ENCODE measurements around the gene ZNF569. TPM values are rescaled to one million over a fixed set of nuclear protein-coding genes. Genes with fewer than 3 reads are reported as not detected.

Gene ZNF569
- total RNA-seq, 6 donors from 2014 or later = 1.0 to 4.8 (median 2.9) TPM

DNA sequence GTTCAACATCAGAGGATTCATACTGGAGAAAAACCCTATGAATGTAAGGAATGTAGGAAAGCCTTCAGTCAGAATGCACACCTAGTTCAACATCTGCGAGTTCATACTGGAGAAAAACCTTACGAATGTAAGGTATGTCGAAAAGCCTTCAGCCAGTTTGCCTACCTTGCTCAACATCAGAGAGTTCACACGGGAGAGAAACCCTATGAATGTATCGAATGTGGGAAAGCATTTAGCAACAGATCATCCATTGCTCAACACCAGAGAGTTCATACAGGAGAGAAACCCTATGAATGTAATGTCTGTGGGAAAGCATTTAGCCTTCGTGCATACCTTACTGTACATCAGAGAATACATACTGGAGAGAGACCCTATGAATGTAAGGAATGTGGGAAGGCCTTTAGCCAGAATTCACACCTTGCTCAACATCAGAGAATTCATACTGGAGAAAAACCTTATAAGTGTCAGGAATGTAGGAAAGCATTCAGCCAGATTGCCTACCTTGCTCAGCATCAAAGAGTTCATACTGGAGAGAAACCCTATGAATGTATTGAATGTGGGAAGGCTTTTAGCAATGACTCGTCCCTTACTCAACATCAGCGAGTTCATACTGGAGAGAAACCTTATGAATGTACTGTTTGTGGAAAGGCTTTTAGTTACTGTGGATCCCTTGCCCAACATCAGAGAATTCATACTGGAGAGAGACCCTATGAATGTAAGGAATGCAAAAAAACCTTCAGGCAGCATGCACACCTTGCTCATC lies 17.3 kb upstream of the ZNF569 start:
- ATAC-seq (ENCODE audit: low FRiP score in 2 of 2) (no peak), DNase-seq (no peak)
- TF ChIP-seq EP300 (IDR thresholded peaks at IDR 0.05) = no peak
- TF ChIP-seq POLR2A (IDR thresholded peaks at IDR 0.05) = no peak
- TF ChIP-seq POLR2AphosphoS5 (IDR thresholded peaks at IDR 0.05) = no peak
- TF ChIP-seq, protein P1, sequence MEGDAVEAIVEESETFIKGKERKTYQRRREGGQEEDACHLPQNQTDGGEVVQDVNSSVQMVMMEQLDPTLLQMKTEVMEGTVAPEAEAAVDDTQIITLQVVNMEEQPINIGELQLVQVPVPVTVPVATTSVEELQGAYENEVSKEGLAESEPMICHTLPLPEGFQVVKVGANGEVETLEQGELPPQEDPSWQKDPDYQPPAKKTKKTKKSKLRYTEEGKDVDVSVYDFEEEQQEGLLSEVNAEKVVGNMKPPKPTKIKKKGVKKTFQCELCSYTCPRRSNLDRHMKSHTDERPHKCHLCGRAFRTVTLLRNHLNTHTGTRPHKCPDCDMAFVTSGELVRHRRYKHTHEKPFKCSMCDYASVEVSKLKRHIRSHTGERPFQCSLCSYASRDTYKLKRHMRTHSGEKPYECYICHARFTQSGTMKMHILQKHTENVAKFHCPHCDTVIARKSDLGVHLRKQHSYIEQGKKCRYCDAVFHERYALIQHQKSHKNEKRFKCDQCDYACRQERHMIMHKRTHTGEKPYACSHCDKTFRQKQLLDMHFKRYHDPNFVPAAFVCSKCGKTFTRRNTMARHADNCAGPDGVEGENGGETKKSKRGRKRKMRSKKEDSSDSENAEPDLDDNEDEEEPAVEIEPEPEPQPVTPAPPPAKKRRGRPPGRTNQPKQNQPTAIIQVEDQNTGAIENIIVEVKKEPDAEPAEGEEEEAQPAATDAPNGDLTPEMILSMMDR (IDR thresholded peaks at IDR 0.05) = no peak
- no peaks in the 10 kb centered on the region for H3K27me3 ChIP-seq
- peaks cover 95 to 100% (median 99%) of the 10 kb centered on the region in 4 donors for H3K9me3 ChIP-seq
- H3K36me3 ChIP-seq = peaks cover 14 to 60% (median 53%) of the 10 kb centered on the region in 4 donors
- WGBS, 2 donors = 94 to 95% methylated on average over 8 of the region's 8 CpGs
- H3K4me1 ChIP-seq = no peaks in the 10 kb centered on the region
- no peak overlapping the region for H3K27ac ChIP-seq
- H3K4me3 ChIP-seq = no peak overlapping the region

DNA sequence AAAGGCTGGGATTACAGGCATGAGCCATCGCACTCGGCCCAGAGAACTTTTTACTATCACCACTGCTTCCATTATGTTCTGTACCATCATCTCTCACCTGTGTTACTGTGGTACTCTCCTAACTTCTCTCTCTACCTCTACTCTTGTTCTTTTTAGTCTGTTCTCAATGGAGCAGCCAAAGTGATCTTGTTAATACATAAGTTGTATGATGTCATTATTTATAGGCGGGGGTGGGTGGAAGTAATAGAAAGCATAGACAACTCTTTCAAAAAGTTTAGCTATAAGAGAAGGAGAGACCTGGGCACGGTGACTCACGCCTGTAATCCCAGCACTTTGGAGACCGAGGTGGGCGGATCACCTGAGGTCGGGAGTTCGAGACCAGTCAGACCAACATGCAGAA lies 4.9 kb upstream of the ZNF569 start:
- DNase-seq (no peak), ATAC-seq (ENCODE audit: low FRiP score in 2 of 2) (no peak)
- no peak overlapping the region for H3K4me3 ChIP-seq
- H3K27me3 ChIP-seq = no peaks in the 10 kb centered on the region
- H3K36me3 ChIP-seq = peaks cover 0 to 40% (median 18%) of the 10 kb centered on the region in 4 donors
- WGBS, 2 donors = 99 to 100% methylated on average over 9 of the region's 9 CpGs
- peaks cover 21 to 40% (median 29%) of the 10 kb centered on the region in 4 donors for H3K9me3 ChIP-seq
- no peak for TF ChIP-seq EP300 (IDR thresholded peaks at IDR 0.05)
- no peak for TF ChIP-seq POLR2A (IDR thresholded peaks at IDR 0.05)
- TF ChIP-seq POLR2AphosphoS5 (IDR thresholded peaks at IDR 0.05) = no peak
- TF ChIP-seq, protein P1 (IDR thresholded peaks at IDR 0.05) = no peak
- H3K4me1 ChIP-seq = peaks cover 9 to 25% (median 14%) of the 10 kb centered on the region in 4 donors
- no peak overlapping the region for H3K27ac ChIP-seq

DNA sequence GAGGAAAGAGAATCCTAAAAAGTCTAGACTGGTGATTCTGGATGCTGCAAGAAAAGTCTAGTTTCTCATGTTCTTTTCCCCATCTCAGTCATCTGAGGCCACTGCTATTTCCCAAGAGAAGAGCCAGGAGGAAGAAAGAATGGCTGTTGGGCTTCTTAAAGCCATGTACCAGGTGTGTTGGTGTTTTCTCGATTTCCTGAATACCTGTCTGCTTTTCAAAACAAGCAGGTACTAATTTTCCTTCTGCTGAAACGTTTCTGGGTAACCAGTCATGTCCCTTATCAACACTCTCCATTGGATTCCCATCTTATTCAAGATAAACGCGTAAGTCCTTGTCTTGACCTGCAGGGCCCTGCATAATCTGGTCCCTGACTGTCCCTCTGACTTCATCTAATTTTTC lies 3.0 kb upstream of the ZNF569 start:
- Histone ChIP-seq H3K27me3 (no peaks in the 10 kb centered on the region), H3K4me1 (peaks cover 18 to 31% (median 21%) of the 10 kb centered on the region in 4 donors), H3K36me3 (peaks cover 0 to 20% (median 3%) of the 10 kb centered on the region in 4 donors), H3K9me3 (peaks cover 6 to 25% (median 13%) of the 10 kb centered on the region in 4 donors), H3K27ac (no peak overlapping the region), H3K4me3 (peak overlapping the region in 1 of 4 donors; percentile 63)
- WGBS, 2 donors = 87% methylated on average over 4 of the region's 4 CpGs
- no peak for DNase-seq
- ATAC-seq (ENCODE audit: low FRiP score in 2 of 2) = no peak
- TF ChIP-seq, protein P1 (IDR thresholded peaks at IDR 0.05) = no peak
- TF ChIP-seq POLR2A (IDR thresholded peaks at IDR 0.05) = no peak
- no peak for TF ChIP-seq POLR2AphosphoS5 (IDR thresholded peaks at IDR 0.05)
- TF ChIP-seq EP300 (IDR thresholded peaks at IDR 0.05) = no peak

DNA sequence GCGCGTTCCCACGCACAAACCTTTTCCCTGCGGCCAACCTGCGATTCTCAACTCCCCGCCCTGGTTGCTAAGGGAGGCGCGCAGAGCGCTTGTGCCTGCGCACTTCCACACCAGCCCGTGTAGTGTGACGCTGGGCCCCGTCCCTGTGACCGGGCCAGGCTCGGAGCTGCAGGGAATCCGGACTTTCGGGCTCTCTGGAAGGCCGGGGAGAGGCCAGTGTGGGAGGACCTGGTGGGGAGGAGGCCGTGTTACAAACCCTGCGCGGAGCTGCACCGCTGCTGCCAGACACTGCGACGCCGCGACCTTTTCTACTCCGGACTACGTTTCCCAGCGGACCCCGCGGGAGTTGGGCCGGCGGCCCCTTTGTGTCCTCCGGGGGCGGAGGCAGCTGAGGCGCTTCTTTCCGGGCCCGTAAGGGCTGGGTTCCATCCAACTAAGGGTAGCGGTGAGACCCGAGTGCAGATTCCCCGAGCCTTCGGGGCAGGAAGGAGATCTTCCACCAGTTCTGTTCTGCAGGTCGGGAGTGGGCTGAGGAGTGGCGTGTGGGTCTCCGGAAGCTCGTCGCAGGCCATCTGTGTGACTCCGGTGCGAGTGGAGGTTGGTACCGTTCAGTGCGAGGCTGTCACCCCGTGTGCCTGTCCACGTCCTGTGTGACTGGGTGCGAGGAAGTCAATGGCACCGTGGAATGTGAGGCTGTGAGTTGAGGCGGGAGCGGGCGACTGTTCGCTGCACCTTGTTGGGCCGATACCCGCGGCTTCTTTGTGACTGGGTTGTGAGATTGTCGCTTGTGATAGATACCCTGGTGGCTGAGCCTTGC lies 1.9 kb upstream of the ZNF569 start, which contains the start of gene ZNF570:
TSS of gene ZNF570 (plus strand) at position 396 of the 817 bp plus-strand sequence. CDS start 999 bp downstream, outside the sequence.
- H3K27ac ChIP-seq = peak within 1 kb of the TSS; percentile 82 to 95 (median 92)
- H3K27me3 ChIP-seq = no peaks in the 10 kb centered on the region
- WGBS, 2 donors = 0 to 1% methylated on average over 7 to 51 of the region's 63 CpGs
- DNase-seq (peak; percentile 88 to 95), ATAC-seq (ENCODE audit: low FRiP score in 2 of 2) (peak; percentile 93 to 94)
- TF ChIP-seq, protein P1 (IDR thresholded peaks at IDR 0.05) = peak in 1 of 6 experiments; percentile 4
- TF ChIP-seq POLR2A (IDR thresholded peaks at IDR 0.05) (peak in 3 of 4 donors; percentile 27 to 75 (median 33)), EP300 (IDR thresholded peaks at IDR 0.05) (no peak), POLR2AphosphoS5 (IDR thresholded peaks at IDR 0.05) (peak; percentile 58 to 76)
- H3K4me3 ChIP-seq = peak within 1 kb of the TSS; percentile 63 to 86 (median 72)
- peaks cover 18 to 31% (median 21%) of the 10 kb centered on the region in 4 donors for H3K4me1 ChIP-seq
- H3K36me3 ChIP-seq = peaks cover 0 to 17% (median 1%) of the 10 kb centered on the region in 4 donors
- H3K9me3 ChIP-seq = peaks cover 0 to 21% (median 4%) of the 10 kb centered on the region in 4 donors

Measured in upper lobe of left lung (tissue), 6 donors.